Measurements from ENCODE around the gene ST6GALNAC6. TPM values are rescaled to one million over a fixed set of nuclear protein-coding genes. Genes with fewer than 3 reads are reported as not detected.
A peak's percentile ranks its signal among the peaks of the same experiment; 100 is the strongest.

Gene ST6GALNAC6
- total and polyA plus RNA-seq, 4 donors: 22.5 to 40.4 (median 32.3) TPM

DNA sequence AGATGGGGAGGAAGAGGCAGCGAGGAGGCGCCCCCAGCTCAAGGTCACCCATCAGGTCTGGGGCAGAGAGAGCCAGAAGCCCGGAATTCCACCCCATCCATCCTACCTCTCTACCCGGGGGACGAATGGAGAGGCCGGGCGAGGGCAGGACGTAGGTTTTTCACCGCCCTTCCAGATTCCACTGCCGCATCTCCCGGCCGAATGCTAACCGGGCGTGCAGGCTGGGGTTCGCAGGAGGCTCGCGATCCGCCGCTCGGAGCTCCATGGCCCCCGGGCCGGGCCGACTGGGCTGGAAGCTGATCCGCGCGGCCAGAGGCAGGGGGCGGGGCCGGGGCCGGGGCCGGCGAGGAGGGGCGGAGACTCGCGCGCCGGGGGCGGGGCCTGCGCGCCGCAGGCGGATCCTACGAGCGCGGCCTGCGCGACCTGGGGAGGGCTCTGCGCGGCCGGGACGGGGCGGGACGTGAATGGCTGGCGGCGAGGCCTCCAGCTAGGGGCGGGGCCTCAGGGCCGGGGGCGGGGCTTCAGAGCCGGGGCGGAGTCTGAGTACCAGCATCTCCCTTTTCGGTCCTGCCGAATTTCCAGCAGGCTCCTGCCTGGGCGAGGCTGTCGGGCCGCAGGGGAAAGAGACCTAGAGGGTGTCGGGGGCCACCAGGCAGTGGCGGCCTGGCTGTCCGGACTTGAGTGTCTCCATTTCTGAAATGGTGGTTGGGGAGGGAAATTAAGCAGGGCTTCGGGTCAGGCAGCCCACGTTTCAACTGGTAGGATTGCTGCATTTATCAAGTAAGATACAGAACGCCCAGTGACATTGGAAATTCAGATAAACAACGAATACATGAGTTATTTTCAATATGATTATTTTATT is 17.5 kb upstream of the ST6GALNAC6 start, which contains the start of gene ST6GALNAC4:
ST6GALNAC4 (minus strand) TSS at position 322 of the 862 bp plus-strand sequence. CDS start 622 bp downstream, outside the sequence.
- WGBS: 4% methylated on average over 71 of the region's 71 CpGs
- no peaks in the 10 kb centered on the region for H3K36me3 ChIP-seq (ENCODE audit: control insufficient read depth in 4 of 4, insufficient read depth in 3 of 4, low read depth in 1 of 4, low read length in 3 of 4)
- TF ChIP-seq FOXA1 (IDR thresholded peaks at IDR 0.05) (no peak), HNF4G (IDR thresholded peaks at IDR 0.05) (no peak), YY1 (IDR thresholded peaks at IDR 0.05) (no peak), JUND (IDR thresholded peaks at IDR 0.05) (no peak), HNF4A (conservative IDR thresholded peaks at IDR 0.05) (no peak), EGR1 (IDR thresholded peaks at IDR 0.05; ENCODE audit: low read depth in 2 of 2) (no peak), SP1 (IDR thresholded peaks at IDR 0.05) (peak; percentile 16)
- TF ChIP-seq, protein P1, sequence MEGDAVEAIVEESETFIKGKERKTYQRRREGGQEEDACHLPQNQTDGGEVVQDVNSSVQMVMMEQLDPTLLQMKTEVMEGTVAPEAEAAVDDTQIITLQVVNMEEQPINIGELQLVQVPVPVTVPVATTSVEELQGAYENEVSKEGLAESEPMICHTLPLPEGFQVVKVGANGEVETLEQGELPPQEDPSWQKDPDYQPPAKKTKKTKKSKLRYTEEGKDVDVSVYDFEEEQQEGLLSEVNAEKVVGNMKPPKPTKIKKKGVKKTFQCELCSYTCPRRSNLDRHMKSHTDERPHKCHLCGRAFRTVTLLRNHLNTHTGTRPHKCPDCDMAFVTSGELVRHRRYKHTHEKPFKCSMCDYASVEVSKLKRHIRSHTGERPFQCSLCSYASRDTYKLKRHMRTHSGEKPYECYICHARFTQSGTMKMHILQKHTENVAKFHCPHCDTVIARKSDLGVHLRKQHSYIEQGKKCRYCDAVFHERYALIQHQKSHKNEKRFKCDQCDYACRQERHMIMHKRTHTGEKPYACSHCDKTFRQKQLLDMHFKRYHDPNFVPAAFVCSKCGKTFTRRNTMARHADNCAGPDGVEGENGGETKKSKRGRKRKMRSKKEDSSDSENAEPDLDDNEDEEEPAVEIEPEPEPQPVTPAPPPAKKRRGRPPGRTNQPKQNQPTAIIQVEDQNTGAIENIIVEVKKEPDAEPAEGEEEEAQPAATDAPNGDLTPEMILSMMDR (IDR thresholded peaks at IDR 0.05; ENCODE audit: low read depth, low read length, missing input control): no peak
- peaks cover 7 to 36% (median 19%) of the 10 kb centered on the region in 4 donors for H3K4me1 ChIP-seq (ENCODE audit: control insufficient read depth in 4 of 4, insufficient read depth in 4 of 4, low read length in 3 of 4)
- peak within 1 kb of the TSS; percentile 25 to 69 (median 61) for H3K4me3 ChIP-seq (ENCODE audit: low read depth in 1 of 3, low read length in 3 of 3)
- peak; percentile 100 for DNase-seq (ENCODE audit: low spot score)
- H3K27me3 ChIP-seq (ENCODE audit: control insufficient read depth in 4 of 4, insufficient read depth in 4 of 4, low read length in 3 of 4): no peaks in the 10 kb centered on the region
- no peaks in the 10 kb centered on the region for H3K9me3 ChIP-seq (ENCODE audit: control insufficient read depth in 4 of 4, low read length in 3 of 4)
- peak within 1 kb of the TSS in 1 of 2 donors; percentile 13 for H3K27ac ChIP-seq (ENCODE audit: low read depth in 1 of 2, low read length in 2 of 2)
- H3K9ac ChIP-seq (ENCODE audit: low read depth in 1 of 2, low read length in 2 of 2): peak within 1 kb of the TSS in 1 of 2 donors; percentile 28

DNA sequence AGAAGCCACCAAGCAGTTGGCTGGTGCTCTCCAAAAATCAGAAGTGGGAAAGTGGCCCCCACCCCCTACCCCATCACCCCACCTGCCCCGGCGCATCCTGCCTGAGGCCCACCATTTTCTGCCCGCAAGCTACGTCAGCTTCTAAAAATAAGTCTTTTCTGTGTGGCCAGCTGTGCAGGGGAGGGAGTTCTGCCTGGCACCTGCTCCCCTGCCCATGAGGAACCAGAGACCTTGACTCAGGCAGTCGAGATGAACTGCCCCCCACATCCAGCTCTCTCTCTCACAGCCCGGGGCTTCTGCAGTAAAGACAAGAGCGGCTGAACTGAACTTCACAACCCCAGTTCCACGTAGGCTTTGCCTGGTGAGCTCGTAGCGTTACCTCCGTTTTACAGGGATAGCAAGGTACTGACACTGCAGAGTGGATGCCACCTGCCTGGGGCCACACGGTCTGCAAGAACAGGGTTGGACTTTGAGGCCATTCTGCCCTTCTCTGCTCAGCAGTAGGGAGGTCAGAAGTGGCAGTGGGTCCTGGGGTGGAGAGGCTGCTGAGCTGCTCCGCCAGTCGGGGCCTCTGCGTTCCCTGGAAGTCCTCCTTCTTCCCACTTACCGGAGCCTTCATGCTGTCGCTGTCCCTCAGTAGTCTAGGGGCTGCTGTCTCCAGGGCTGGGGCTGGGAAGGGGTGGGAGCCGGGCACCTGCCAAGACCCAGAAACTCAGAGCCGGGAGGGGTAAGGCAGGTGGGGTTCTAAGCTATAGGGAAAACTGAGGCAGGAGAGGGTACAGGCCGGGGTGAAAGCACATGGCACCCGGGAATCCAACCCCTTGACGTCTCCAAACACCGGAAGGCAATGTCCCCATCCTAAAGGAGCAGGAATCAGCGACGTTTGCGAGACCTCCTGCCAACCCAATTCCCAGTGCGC is 16.7 kb upstream of the ST6GALNAC6 start:
- no peaks in the 10 kb centered on the region for H3K27me3 ChIP-seq (ENCODE audit: control insufficient read depth in 4 of 4, insufficient read depth in 4 of 4, low read length in 3 of 4)
- H3K27ac ChIP-seq (ENCODE audit: low read depth in 1 of 2, low read length in 2 of 2): peak overlapping the region in 1 of 2 donors; percentile 13
- H3K4me1 ChIP-seq (ENCODE audit: control insufficient read depth in 4 of 4, insufficient read depth in 4 of 4, low read length in 3 of 4): peaks cover 7 to 28% (median 14%) of the 10 kb centered on the region in 4 donors
- 54% methylated on average over 27 of the region's 27 CpGs for WGBS
- peak overlapping the region in 1 of 2 donors; percentile 28 for H3K9ac ChIP-seq (ENCODE audit: low read depth in 1 of 2, low read length in 2 of 2)
- H3K9me3 ChIP-seq (ENCODE audit: control insufficient read depth in 4 of 4, low read length in 3 of 4): no peaks in the 10 kb centered on the region
- TF ChIP-seq, protein P1 (IDR thresholded peaks at IDR 0.05; ENCODE audit: low read depth, low read length, missing input control): no peak
- peak; percentile 6 to 23 for TF ChIP-seq HNF4A (conservative IDR thresholded peaks at IDR 0.05)
- TF ChIP-seq, protein P2, sequence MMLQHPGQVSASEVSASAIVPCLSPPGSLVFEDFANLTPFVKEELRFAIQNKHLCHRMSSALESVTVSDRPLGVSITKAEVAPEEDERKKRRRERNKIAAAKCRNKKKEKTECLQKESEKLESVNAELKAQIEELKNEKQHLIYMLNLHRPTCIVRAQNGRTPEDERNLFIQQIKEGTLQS (IDR thresholded peaks at IDR 0.05): no peak
- TF ChIP-seq RAD21 (IDR thresholded peaks at IDR 0.05): no peak
- no peaks in the 10 kb centered on the region for H3K36me3 ChIP-seq (ENCODE audit: control insufficient read depth in 4 of 4, insufficient read depth in 3 of 4, low read depth in 1 of 4, low read length in 3 of 4)
- peak overlapping the region; percentile 25 to 69 (median 61) for H3K4me3 ChIP-seq (ENCODE audit: low read depth in 1 of 3, low read length in 3 of 3)
- DNase-seq (ENCODE audit: low spot score): no peak
